ENCODE results near the gene BEAN1.

Gene BEAN1

GRCh38 chr16:66471716-66472393 is 44.8 kb downstream of the BEAN1 start:
- DNase-seq, result no peak

GRCh38 chr16:66473051-66473571 is 46.0 kb downstream of the BEAN1 start:
- no peak for DNase-seq

GRCh38 chr16:66473654-66474519 is 46.8 kb downstream of the BEAN1 start:
- no peak for DNase-seq

- DNase-seq, result peak; percentile 43 to 60 (median 47)
These were observed 47.7 kb downstream of the BEAN1 start for GRCh38 chr16:66474750-66475199.

- no peak for DNase-seq
These were observed 48.1 kb downstream of the BEAN1 start for GRCh38 chr16:66475232-66475631.

- DNase-seq, result peak in 1 of 3 donors; percentile 24
These were observed 49.4 kb downstream of the BEAN1 start for GRCh38 chr16:66476328-66477027.

GRCh38 chr16:66477028-66477515 is 50.0 kb downstream of the BEAN1 start:
- no peak for DNase-seq

- peak; percentile 79 to 89 (median 86) for DNase-seq
These were observed 51.8 kb downstream of the BEAN1 start for GRCh38 chr16:66478733-66479511.

GRCh38 chr16:66479661-66480264 is 52.7 kb downstream of the BEAN1 start:
- DNase-seq, result no peak

GRCh38 chr16:66480265-66481080 is 53.4 kb downstream of the BEAN1 start:
- no peak for DNase-seq

- peak in 1 of 3 donors; percentile 20 for DNase-seq
These were observed 54.2 kb downstream of the BEAN1 start for GRCh38 chr16:66481081-66481942.

GRCh38 chr16:66481943-66482390 is 54.9 kb downstream of the BEAN1 start:
- no peak for DNase-seq

- DNase-seq, result peak; percentile 81 to 88 (median 88)
These were observed 56.8 kb downstream of the BEAN1 start for GRCh38 chr16:66483689-66484452.

GRCh38 chr16:66484453-66485213 is 57.5 kb downstream of the BEAN1 start:
- DNase-seq, result no peak

- no peak for DNase-seq
These were observed 58.3 kb downstream of the BEAN1 start for GRCh38 chr16:66485376-66485775.

GRCh38 chr16:66486199-66486772 is 59.2 kb downstream of the BEAN1 start:
- no peak for DNase-seq

GRCh38 chr16:66486773-66487579 is 59.9 kb downstream of the BEAN1 start:
- peak; percentile 72 to 87 (median 81) for DNase-seq

Measured in suppressor macrophage treated with lipopolysaccharide for 1 hour (primary cell).